GM12878 (cell line): ENCODE data around the gene VPS13C.

Experiments
- EP300 ChIP-seq, 2 experiments: fragments of 150-350 bp in 1 of 2; IDR thresholded peaks; 2 replicates each; pipeline ENCODE4 v1.6.1; 2011 to 2012; ENCODE audit warnings: low read depth in 2 of 2, low read length in 2 of 2, borderline replicate concordance in 1 of 2, improper control_type of control experiment in 1 of 2, inconsistent platforms in 1 of 2; ENCODE audit not compliant: control insufficient read depth in 1 of 2
- TF ChIP-seq, protein P1 (sequence below): IDR thresholded peaks from 2 replicates; pipeline ENCODE4 v1.6.1; 2012; ENCODE audit warnings: low read depth, low read length, improper control_type of control experiment

GRCh38 chr15:62021991-62022600 lies 38.2 kb downstream of the VPS13C start:
- TF ChIP-seq EP300 (IDR thresholded peaks at IDR 0.05; ENCODE audit: borderline replicate concordance in 1 of 2, control insufficient read depth in 1 of 2, low read depth in 2 of 2, low read length in 2 of 2), result no peak
- TF ChIP-seq, protein P1, sequence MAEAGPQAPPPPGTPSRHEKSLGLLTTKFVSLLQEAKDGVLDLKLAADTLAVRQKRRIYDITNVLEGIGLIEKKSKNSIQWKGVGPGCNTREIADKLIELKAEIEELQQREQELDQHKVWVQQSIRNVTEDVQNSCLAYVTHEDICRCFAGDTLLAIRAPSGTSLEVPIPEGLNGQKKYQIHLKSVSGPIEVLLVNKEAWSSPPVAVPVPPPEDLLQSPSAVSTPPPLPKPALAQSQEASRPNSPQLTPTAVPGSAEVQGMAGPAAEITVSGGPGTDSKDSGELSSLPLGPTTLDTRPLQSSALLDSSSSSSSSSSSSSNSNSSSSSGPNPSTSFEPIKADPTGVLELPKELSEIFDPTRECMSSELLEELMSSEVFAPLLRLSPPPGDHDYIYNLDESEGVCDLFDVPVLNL, result no peak
